Activated CD4-positive, CD25-positive, alpha-beta regulatory T cell (primary cell): ENCODE measurements around the gene LEF1.

ENCODE experiments used
- DNase-seq, 4 experiments: peaks; one replicate each; lab custom pipeline; 2025; lab: John Stamatoyannopoulos, UW

The LEF1 gene

DNA sequence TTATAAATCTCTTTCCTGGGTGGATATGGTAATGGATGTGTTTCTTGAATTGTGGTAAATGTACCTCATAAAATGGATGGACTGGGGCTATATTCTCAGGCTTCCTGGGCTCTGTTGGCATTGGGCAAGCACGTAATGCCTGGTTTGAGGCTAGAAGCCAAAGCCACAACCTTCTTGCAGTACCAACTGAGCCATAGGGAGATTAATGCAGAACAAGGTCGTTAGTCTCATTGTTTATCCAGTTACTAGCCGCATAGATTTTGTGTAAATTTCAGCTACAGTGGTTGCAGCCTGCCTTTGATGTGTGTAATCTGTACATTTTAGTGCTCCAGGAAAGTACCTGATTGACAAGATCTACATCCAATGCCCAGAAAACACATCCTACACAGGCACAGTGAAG lies 7.2 kb upstream of the LEF1 start:
- DNase-seq: no peak

- DNase-seq: no peak
These were observed 6.1 kb upstream of the LEF1 start for GRCh38 chr4:108174856-108175255.

DNA sequence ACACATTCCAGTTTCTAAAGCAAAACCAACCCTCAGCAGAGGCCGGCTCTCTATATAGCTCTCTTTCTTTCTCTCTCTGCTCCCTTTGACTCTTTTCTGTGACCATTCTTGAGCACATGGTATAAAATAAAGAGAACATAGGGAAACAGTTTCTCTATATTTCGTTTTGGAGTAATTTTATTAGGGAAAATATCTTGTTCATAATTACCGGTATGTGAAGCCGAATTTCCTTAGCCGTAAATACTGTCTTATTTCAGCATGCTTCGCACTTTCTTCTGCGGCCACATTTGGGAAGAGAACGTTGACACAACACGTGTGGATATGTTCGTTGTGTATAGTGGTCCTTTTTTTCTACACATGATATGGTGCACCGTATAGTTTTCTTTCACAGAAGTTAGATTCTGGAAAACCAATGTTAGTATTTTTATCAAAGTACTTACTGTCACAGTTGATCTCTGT lies 4.9 kb upstream of the LEF1 start:
- no peak for DNase-seq

DNA sequence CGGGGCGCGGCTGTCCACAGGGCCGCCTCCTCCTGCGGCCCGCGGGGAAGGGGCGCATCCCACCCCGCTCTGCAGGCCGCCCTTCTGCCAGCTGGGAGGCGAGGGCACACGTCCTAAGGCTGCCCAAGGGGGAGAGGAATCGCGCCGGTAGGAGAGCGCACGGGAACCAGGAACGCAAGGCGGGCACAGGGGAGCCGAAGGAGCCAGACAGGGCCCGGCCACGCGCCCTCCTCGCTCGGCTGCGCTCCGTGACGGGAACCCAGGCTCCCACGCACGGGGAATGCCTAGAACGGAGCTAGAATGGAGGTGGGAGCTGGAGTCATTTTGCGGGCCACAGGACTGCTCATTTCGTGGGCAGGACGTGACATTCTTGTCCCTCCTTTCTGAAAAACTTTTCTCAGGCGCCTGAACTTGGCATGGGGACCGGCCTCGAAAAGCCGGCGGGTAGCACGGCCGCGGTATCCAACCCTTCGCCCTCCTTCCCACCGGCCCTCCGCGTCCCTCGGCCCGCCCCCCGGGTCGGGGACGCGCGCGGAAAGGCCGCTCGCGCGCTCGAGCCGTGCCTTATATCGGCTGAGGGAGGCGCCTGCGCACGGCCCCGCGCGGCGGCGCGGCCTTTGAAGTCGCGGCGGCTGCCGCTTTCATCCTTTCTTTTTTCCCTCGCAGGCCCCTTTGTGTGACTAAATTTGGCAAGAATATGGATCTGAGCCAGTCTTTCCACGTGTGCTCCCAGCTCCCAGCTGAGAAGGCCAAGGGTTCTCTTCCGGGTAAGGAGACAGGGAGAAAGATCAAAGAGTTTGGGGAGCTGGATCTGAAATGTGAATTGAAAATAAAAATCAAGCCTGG lies 4.2 kb upstream of the LEF1 start:
- DNase-seq: peak; percentile 33 to 53 (median 46)

GRCh38 chr4:108172231-108172752 lies 3.6 kb upstream of the LEF1 start:
- DNase-seq: peak in 3 of 4 experiments; percentile 7 to 37 (median 10)

- DNase-seq: peak; percentile 5 to 53 (median 28)
These were observed 2.9 kb upstream of the LEF1 start for GRCh38 chr4:108171339-108172230.

DNA sequence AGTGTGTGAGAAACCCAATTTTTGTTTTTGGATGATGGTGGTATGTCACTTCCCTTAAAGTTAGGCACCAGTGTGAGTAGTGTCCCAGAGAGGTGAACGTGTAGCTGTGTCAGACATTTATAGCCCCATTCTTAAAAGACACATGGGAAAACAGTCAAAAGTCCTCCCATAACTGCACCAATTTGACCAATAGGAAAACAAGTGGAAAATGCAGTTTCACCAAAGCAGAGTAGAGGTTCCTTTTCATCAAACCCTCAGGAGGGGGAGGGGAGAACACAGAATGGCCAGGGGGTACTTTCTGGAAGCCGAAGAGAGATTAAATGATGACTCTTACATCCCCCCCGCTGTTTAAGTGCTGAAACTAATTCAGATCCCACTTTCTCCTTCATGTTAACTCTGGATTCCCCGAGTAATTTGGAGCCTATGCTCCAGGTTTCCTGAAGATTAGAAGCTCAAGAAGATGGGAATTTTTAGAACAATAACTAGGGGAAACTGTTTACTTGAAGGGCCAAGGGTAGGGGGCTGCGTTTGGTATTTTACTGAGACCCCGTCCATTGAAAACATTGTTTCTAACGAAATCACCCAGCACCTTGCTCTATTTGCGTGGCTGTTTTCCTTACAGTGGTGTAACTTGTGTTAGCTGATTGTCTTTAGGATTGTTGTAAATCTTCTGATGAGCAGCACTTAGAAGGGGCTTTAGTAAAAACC lies 2.1 kb upstream of the LEF1 start:
- no peak for DNase-seq

GRCh38 chr4:108169664-108170063 lies 932 bp upstream of the LEF1 start:
- no peak for DNase-seq

- DNase-seq: peak in 3 of 4 experiments; percentile 3 to 48 (median 14)
These were observed 517 bp downstream of the LEF1 start for GRCh38 chr4:108168160-108168670.

DNA sequence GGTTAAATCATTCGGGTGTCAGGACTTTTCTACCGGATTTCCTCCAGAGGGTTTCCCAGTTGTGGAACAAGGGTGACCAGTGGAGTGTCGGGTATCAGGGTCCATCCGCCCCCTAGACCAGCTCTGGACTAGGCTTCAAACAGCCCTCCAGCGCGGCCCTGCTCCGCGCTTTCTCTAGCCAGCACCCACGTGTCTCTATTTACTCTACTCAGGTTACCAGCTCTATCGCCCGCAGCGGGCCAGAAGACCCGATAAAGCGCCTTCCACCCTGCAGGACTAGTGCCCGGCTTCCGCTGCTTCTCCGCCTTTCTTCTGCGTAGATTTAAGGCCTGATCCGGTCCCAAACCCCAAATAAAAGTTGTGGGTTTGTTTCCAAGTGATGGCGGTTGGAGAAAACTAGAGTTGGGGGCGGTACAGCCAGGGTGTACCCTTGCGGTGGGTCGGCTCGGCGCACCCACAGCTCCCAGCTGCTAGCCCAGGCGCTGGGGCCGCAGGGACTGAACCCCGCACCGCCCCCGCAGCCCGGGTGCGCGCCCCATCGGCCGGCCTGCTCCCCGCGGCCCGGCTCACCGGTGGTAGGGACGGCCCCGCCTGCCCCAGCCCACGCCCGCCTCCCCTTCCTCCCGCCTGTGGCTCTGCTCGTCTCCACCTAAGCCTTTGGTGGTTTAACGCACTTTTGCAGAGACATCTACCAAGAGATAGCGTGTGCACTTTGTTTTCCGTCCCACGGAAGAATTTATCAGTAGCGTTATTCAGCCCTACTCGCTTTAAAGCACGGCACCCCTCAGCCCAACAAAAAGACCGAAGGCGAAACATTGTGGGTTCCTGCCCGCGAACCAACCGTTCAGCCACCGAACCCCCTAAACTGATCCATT lies 2.1 kb downstream of the LEF1 start:
- DNase-seq: peak; percentile 20 to 47 (median 36)

- peak in 3 of 4 experiments; percentile 2 to 9 (median 5) for DNase-seq
These were observed 2.7 kb downstream of the LEF1 start for GRCh38 chr4:108166038-108166437.

DNA sequence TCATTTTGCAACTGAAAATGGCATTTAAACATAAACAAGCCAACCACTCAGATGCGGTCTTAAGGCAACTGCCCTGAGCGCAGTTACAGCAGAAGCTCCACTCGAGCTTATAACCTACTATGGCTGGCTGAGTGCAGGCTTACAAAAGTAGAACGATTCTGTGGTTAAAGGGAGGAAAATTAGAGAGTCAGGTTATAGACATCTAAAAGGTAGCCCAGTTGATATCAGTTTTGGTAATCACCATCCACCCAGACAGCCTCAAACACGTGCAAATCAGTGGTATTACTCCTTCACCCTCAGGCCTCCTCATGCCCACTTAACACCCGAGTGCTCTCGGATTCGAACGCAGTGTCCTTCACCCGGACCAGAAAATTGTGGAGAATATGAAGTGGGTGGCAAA lies 3.1 kb downstream of the LEF1 start:
- no peak for DNase-seq

GRCh38 chr4:108163351-108163750 lies 5.4 kb downstream of the LEF1 start:
- no peak for DNase-seq

- DNase-seq: no peak
These were observed 7.9 kb downstream of the LEF1 start for GRCh38 chr4:108160741-108161352.

GRCh38 chr4:108159845-108160244 lies 8.9 kb downstream of the LEF1 start:
- no peak for DNase-seq

- DNase-seq: no peak
These were observed 11.1 kb downstream of the LEF1 start for GRCh38 chr4:108157655-108158054.

GRCh38 chr4:108156391-108156790 lies 12.3 kb downstream of the LEF1 start:
- no peak for DNase-seq

DNA sequence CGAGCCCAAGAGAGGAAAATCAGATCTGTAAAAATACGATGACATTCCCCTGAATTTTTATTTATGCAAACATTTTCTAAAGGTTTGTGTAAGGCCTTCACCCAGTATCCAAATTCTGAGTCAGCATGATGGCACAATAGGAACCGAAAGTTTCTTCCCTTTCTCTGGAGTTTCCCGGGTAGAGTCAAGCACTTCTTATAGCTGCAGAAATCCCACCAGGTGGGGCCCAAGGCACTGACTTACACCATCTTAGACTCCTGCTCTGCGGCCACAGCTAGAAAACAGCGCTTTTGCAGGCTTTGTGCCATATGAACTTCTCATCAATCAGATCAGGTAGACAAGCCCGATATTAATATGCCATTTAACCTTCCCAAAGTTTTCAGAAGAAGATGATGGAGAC lies 13.4 kb downstream of the LEF1 start:
- peak in 3 of 4 experiments; percentile 2 to 4 (median 3) for DNase-seq

DNA sequence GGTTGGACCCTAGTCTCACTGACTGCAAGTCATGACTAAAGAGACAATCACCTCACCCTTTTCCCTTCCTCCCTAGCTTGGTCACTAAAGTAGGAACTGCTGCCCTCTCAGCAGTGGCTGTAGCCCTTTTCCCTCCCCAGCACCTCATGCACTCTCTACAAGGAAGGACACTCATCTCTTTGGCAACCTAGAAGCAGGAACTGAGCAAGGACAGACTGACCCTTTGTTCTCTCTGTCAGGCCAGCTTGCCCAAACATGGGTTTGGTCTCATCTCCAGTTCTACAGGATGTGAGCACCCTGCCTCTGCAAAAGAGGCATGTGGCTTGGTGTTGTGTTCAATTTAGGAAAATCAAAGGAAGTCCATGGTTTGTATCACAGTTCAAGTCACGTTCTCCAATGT lies 15.8 kb downstream of the LEF1 start:
- no peak for DNase-seq
